ENCODE measurements around the gene AUTS2. TPM values are rescaled to one million over a fixed set of nuclear protein-coding genes. Genes with fewer than 3 reads are reported as not detected.

AUTS2 gene
- total and polyA plus RNA-seq, 10 donors: 6.1 to 54.8 (median 29.1) TPM

DNA sequence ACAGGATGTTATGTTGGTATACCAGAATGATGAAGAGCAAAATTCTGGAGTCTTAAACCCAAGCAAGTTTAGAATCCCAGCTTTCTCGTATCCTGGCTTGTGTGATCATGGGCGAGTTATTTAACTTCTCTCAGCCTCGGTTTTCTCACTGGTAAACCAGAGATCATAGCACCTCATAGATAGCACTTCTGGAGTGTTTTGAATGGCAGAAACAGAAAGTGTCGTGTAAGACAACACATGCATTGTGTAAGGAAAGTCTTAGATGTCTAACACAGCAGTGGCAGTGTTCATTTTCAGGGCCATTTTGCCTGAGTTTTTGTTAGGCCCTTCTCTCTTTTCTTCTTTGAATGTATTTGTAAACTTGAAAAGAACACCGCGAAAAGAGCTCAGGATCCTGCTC lies 465.1 kb downstream of the AUTS2 start:
- Histone ChIP-seq H3K36me3 (no peaks in the 10 kb centered on the region), H3K9me3 (no peaks in the 10 kb centered on the region), H3K27me3 (replicated peaks in 1 of 7) (no peaks in the 10 kb centered on the region), H3K4me1 (no peaks in the 10 kb centered on the region), H3K27ac (no peak overlapping the region), H3K4me3 (no peak overlapping the region)
- 86 to 91% (median 90%) methylated on average over 6 of the region's 6 CpGs for WGBS, 5 donors
- intact Hi-C loops (cut with DNase I; ENCODE audit: low total_unique reads): no loop called here
- DNase-seq: no peak
- TF ChIP-seq POLR2AphosphoS5 (IDR thresholded peaks at IDR 0.05) (no peak), POLR2A (IDR thresholded peaks at IDR 0.05) (no peak)
- TF ChIP-seq, protein P1, sequence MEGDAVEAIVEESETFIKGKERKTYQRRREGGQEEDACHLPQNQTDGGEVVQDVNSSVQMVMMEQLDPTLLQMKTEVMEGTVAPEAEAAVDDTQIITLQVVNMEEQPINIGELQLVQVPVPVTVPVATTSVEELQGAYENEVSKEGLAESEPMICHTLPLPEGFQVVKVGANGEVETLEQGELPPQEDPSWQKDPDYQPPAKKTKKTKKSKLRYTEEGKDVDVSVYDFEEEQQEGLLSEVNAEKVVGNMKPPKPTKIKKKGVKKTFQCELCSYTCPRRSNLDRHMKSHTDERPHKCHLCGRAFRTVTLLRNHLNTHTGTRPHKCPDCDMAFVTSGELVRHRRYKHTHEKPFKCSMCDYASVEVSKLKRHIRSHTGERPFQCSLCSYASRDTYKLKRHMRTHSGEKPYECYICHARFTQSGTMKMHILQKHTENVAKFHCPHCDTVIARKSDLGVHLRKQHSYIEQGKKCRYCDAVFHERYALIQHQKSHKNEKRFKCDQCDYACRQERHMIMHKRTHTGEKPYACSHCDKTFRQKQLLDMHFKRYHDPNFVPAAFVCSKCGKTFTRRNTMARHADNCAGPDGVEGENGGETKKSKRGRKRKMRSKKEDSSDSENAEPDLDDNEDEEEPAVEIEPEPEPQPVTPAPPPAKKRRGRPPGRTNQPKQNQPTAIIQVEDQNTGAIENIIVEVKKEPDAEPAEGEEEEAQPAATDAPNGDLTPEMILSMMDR (IDR thresholded peaks at IDR 0.05 in 8 of 11, conservative IDR thresholded peaks at IDR 0.05 in 3 of 11): no peak

DNA sequence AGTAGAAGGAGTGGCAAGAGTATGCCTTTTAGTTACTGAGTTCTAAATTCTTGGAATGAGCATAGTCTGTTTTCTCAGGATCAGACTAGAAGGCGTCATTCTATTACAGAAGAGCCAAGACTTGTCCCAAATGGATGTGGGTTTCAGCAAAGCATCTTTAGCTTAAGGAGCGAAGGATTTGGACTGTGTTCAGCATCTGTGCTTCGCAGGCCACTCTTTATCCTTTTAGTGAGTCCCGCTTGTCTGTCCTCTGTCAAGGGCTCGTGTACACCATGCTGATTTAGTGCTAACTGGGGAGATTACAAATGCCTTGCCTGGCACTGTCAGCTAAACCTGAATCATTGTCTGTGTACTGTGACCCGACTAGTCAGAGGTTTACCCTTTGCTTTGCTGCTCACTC lies 465.7 kb downstream of the AUTS2 start:
- no peak overlapping the region for H3K4me3 ChIP-seq
- H3K9me3 ChIP-seq: no peaks in the 10 kb centered on the region
- no peaks in the 10 kb centered on the region for H3K4me1 ChIP-seq
- no peaks in the 10 kb centered on the region for H3K27me3 ChIP-seq (replicated peaks in 1 of 7)
- intact Hi-C loops (cut with DNase I; ENCODE audit: low total_unique reads): no loop called here
- H3K36me3 ChIP-seq: no peaks in the 10 kb centered on the region
- 85 to 96% (median 93%) methylated on average over 6 of the region's 6 CpGs for WGBS, 5 donors
- no peak for DNase-seq
- TF ChIP-seq, protein P1 (IDR thresholded peaks at IDR 0.05 in 8 of 11, conservative IDR thresholded peaks at IDR 0.05 in 3 of 11): no peak
- TF ChIP-seq POLR2A (IDR thresholded peaks at IDR 0.05) (no peak), POLR2AphosphoS5 (IDR thresholded peaks at IDR 0.05) (no peak)
- H3K27ac ChIP-seq: no peak overlapping the region

DNA sequence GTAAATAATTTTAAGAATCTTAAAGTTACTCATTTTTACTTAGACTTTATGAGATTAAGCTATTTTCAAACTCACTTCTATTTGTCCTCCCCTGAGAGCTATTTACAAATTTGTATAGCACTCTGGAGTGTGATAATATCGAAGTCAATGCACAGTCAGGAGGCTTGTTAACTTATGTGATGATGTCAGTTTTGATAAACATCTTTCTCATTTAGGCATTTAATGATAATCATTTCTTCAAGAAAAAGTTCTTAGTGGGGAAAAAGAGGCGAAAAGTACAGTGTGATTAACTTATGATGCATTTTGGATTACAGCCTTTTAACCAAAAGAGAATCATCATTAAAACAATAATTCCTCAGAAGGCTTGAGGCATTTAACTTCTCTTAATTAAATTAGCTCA lies 468.6 kb downstream of the AUTS2 start:
- no peak for DNase-seq
- Histone ChIP-seq H3K9me3 (no peaks in the 10 kb centered on the region), H3K4me1 (peaks cover 0 to 3% (median 0%) of the 10 kb centered on the region in 6 donors), H3K4me3 (no peak overlapping the region), H3K27ac (no peak overlapping the region), H3K36me3 (no peaks in the 10 kb centered on the region), H3K27me3 (replicated peaks in 1 of 7) (no peaks in the 10 kb centered on the region)
- no peak for TF ChIP-seq POLR2AphosphoS5 (IDR thresholded peaks at IDR 0.05)
- no peak for TF ChIP-seq POLR2A (IDR thresholded peaks at IDR 0.05)
- WGBS, 5 donors: 87 to 93% (median 92%) methylated on average over 2 of the region's 2 CpGs
- intact Hi-C loops (cut with DNase I; ENCODE audit: low total_unique reads): no loop called here

DNA sequence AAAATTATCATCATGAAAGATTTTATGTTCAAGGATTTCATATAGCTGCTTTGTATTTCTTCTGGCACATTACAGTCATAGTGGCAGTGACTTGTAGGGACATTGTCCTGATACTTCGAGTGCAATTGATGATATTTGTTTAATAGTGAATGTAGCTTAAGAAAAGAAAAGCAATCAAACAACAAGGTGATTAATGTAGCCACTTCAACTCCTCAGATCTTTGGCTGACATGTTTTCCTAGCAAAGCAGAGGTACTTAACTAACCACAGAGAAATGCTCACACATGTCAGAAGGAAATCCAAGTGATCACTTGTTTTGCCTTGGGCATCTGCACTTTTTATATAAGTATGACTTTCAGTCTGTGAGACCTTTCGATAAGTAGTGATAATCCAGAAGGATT lies 470.3 kb downstream of the AUTS2 start:
- no peak for DNase-seq
- H3K4me1 ChIP-seq: peaks cover 0 to 5% (median 0%) of the 10 kb centered on the region in 6 donors
- no peak overlapping the region for H3K4me3 ChIP-seq
- H3K36me3 ChIP-seq: no peaks in the 10 kb centered on the region
- intact Hi-C loops (cut with DNase I; ENCODE audit: low total_unique reads): no loop called here
- H3K27me3 ChIP-seq (replicated peaks in 1 of 7): no peaks in the 10 kb centered on the region
- H3K9me3 ChIP-seq: no peaks in the 10 kb centered on the region
- no peak for TF ChIP-seq POLR2A (IDR thresholded peaks at IDR 0.05)
- TF ChIP-seq, protein P1 (IDR thresholded peaks at IDR 0.05 in 8 of 11, conservative IDR thresholded peaks at IDR 0.05 in 3 of 11): no peak
- no peak for TF ChIP-seq POLR2AphosphoS5 (IDR thresholded peaks at IDR 0.05)
- H3K27ac ChIP-seq: no peak overlapping the region
- WGBS, 5 donors: 85 to 97% (median 91%) methylated on average over 2 of the region's 2 CpGs

DNA sequence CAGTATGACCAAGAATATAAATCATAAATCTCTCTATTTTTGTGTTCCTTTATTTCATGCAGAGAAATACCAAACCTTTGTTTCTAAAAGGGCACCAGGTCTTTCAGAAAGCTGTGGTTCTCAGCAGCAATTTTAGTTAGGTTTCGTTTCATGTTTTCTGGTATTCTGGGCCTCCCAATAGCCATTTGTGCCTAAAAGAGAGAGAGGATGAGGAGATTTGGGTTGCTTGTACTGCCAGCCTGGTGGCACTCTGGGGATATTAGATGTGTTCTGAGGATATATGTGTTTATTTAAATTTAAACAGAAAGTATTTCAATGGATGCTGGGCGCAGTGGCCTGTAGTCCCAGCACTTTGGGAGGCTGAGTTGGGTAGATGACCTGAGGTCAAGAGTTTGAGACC lies 471.7 kb downstream of the AUTS2 start:
- no peak overlapping the region for H3K27ac ChIP-seq
- H3K4me1 ChIP-seq: peaks cover 0 to 5% (median 0%) of the 10 kb centered on the region in 6 donors
- no peaks in the 10 kb centered on the region for H3K36me3 ChIP-seq
- 85 to 94% (median 90%) methylated on average over 2 of the region's 2 CpGs for WGBS, 5 donors
- no peaks in the 10 kb centered on the region for H3K27me3 ChIP-seq (replicated peaks in 1 of 7)
- no peak overlapping the region for H3K4me3 ChIP-seq
- no peaks in the 10 kb centered on the region for H3K9me3 ChIP-seq
- no peak for DNase-seq
- intact Hi-C loops (cut with DNase I; ENCODE audit: low total_unique reads): no loop called here
- TF ChIP-seq POLR2AphosphoS5 (IDR thresholded peaks at IDR 0.05): no peak
- TF ChIP-seq, protein P1 (IDR thresholded peaks at IDR 0.05 in 8 of 11, conservative IDR thresholded peaks at IDR 0.05 in 3 of 11): no peak
- TF ChIP-seq POLR2A (IDR thresholded peaks at IDR 0.05): no peak

Measured in spleen (tissue), 11 donors.